Measurements from ENCODE around the gene HMGN3.

DNA sequence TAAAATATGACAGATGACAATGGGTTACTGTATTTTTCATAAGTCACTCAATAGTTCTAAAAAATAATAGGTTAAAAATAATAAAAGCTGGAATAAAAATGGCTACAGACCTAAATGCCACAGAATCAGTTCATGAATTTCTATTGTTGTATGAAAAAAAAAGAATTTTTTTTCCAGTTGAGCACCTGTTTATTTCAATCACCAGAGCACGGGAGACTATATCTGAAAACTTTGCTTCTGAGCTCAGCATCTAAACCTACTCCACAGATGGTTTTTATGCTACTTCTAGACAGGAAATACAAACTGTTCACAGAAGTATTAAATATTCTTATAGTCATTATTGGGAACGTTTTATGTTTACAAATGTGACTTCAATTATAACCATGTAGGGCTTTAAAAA is 50.4 kb downstream of the HMGN3 start:
- TF ChIP-seq, protein P1, sequence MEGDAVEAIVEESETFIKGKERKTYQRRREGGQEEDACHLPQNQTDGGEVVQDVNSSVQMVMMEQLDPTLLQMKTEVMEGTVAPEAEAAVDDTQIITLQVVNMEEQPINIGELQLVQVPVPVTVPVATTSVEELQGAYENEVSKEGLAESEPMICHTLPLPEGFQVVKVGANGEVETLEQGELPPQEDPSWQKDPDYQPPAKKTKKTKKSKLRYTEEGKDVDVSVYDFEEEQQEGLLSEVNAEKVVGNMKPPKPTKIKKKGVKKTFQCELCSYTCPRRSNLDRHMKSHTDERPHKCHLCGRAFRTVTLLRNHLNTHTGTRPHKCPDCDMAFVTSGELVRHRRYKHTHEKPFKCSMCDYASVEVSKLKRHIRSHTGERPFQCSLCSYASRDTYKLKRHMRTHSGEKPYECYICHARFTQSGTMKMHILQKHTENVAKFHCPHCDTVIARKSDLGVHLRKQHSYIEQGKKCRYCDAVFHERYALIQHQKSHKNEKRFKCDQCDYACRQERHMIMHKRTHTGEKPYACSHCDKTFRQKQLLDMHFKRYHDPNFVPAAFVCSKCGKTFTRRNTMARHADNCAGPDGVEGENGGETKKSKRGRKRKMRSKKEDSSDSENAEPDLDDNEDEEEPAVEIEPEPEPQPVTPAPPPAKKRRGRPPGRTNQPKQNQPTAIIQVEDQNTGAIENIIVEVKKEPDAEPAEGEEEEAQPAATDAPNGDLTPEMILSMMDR (conservative IDR thresholded peaks at IDR 0.05; ENCODE audit: low read depth, low read length), result no peak
- TF ChIP-seq EZH2 (IDR thresholded peaks at IDR 0.05; ENCODE audit: low read length, unreplicated experiment) (no peak), EZH2phosphoT487 (IDR thresholded peaks at IDR 0.05; ENCODE audit: borderline replicate concordance, low read length) (no peak)
